Osteocyte (in vitro differentiated cells): ENCODE results near the gene TRIM14. TPM values are rescaled to one million over a fixed set of nuclear protein-coding genes. Genes with fewer than 3 reads are reported as not detected.
"Not testable (repeated sequence)": the region's sequence is repeated elsewhere in the genome, so short reads cannot be mapped to it uniquely, and the experiment has no call there.

ENCODE experiments used
- DNase-seq: peaks from one replicate; pipeline ENCODE4 v3.0.0; 2021; ENCODE audit warnings: mixed read lengths; ENCODE audit not compliant: unreplicated experiment; ENCODE audit errors: extremely low spot score
- H3K27ac Mint-ChIP-seq: one replicate; pipeline ENCODE4 v1.8.0; 2021; ENCODE audit warnings: mild to moderate bottlenecking, mixed read lengths; ENCODE audit not compliant: unreplicated experiment
- H3K27me3 Mint-ChIP-seq: one replicate; pipeline ENCODE4 v1.8.0; 2021; ENCODE audit warnings: mixed read lengths; ENCODE audit not compliant: unreplicated experiment
- H3K36me3 Mint-ChIP-seq: one replicate; pipeline ENCODE4 v1.8.0; 2021; ENCODE audit warnings: mixed read lengths; ENCODE audit not compliant: unreplicated experiment
- H3K4me1 Mint-ChIP-seq: one replicate; pipeline ENCODE4 v1.8.0; 2021; ENCODE audit warnings: mixed read lengths; ENCODE audit not compliant: unreplicated experiment
- H3K4me3 Mint-ChIP-seq: one replicate; pipeline ENCODE4 v1.8.0; 2021; ENCODE audit warnings: mild to moderate bottlenecking, moderate library complexity, mixed read lengths; ENCODE audit not compliant: unreplicated experiment
- H3K9me3 Mint-ChIP-seq: one replicate; pipeline ENCODE4 v1.8.0; 2021; ENCODE audit warnings: mixed read lengths; ENCODE audit not compliant: unreplicated experiment
- total RNA-seq: library from RNA; stranded (reverse); gene quantifications from 2 replicates; pipeline ENCODE4 v1.2.1, GENCODE V29; 2021
- TF ChIP-seq, protein P1 (sequence below): fragments of 200-600 bp; sonication (generic); IDR thresholded peaks from 2 replicates; pipeline ENCODE4 v1.5.0; 2021; ENCODE audit warnings: antibody characterized with exemption, mild to moderate bottlenecking, moderate library complexity

The TRIM14 gene
- total RNA-seq, 1 donor from 2014 or later, result 0.48 TPM

DNA sequence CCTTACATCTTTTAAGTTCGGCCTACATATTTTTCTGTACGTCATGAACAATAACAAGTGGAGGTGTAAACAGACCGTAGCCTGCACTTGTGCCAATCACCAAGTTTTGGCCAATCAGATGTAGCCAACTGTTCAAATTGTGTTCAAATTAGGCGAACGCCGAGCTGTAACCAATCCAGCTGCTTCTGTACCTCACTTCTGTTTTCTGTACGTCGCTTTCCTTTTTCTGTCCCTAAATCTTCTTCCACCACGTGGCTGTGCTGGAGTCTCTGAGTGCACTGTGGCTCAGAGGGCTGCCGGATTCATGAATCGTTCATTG is 26.4 kb downstream of the TRIM14 start:
- H3K27ac Mint-ChIP-seq, result no peak overlapping the region
- no peak for DNase-seq
- H3K27me3 Mint-ChIP-seq, result peaks cover 2% of the 10 kb centered on the region
- no peaks in the 10 kb centered on the region for H3K9me3 Mint-ChIP-seq
- H3K36me3 Mint-ChIP-seq, result no peaks in the 10 kb centered on the region
- H3K4me3 Mint-ChIP-seq, result no peak overlapping the region
- no peaks in the 10 kb centered on the region for H3K4me1 Mint-ChIP-seq
- TF ChIP-seq, protein P1, sequence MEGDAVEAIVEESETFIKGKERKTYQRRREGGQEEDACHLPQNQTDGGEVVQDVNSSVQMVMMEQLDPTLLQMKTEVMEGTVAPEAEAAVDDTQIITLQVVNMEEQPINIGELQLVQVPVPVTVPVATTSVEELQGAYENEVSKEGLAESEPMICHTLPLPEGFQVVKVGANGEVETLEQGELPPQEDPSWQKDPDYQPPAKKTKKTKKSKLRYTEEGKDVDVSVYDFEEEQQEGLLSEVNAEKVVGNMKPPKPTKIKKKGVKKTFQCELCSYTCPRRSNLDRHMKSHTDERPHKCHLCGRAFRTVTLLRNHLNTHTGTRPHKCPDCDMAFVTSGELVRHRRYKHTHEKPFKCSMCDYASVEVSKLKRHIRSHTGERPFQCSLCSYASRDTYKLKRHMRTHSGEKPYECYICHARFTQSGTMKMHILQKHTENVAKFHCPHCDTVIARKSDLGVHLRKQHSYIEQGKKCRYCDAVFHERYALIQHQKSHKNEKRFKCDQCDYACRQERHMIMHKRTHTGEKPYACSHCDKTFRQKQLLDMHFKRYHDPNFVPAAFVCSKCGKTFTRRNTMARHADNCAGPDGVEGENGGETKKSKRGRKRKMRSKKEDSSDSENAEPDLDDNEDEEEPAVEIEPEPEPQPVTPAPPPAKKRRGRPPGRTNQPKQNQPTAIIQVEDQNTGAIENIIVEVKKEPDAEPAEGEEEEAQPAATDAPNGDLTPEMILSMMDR, result no peak

DNA sequence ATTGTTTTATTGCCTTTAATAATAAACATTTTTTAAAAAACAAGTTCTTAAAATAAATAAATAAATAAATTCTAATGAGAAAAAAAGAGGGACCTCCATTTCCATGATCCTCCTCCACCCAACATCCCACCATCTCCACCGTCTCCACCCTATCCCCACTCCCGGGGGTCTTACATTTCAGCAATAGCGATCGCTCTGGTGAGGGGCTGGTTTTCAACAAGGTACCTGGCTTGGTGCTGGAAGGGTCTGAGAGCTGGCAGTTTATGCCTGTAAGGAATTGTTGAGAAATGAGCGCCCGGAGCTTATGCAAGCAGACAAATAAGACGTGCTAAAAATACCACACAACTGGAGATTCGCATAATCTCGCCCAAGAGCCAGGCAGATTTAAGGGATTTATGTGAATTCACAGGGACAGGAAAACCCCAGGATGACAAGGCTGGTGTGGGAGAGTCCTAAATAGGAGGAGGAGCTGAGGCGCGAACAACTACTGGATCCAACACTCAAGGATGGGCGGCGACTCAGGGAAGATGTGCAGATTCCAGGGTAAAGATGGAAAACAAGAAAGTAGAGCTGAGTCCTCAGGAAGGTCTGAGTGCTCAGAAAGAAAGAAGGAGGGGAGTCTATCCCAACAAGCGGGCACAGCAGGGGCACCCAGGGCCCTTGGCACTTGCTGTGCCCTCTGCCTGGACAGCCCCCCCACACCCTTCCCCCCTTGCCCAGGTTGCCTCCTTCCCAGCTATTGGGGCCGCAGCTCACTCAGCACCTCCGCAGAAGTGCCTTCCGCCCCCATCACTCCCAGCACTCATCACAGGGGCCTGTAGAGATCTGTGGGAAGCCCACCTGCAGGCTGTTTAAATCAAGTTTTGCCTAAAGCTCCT is 27.0 kb downstream of the TRIM14 start:
- no peaks in the 10 kb centered on the region for H3K36me3 Mint-ChIP-seq
- no peak for DNase-seq
- TF ChIP-seq, protein P1, result no peak
- no peaks in the 10 kb centered on the region for H3K9me3 Mint-ChIP-seq
- peaks cover 2% of the 10 kb centered on the region for H3K27me3 Mint-ChIP-seq
- H3K27ac Mint-ChIP-seq, result no peak overlapping the region
- H3K4me1 Mint-ChIP-seq, result peaks cover 2% of the 10 kb centered on the region
- no peak overlapping the region for H3K4me3 Mint-ChIP-seq

DNA sequence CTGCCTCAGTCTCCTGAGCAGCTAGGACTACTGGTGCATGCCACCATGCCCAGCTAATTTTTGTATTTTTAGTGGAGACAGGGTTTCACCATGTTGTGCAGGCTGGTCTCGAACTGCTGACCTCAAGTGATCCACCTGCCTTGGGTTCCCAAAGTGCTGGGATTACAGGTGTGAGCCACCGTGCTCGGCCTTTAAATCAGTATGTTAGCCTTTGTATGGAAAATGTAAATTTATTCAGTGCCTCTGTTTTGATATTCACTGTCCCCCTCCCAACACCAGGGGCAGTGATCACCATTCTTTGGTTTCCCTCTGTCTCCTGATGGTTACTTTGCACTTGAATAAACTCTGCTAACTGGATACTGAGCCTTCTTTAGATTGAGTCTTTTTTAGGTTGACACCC is 28.3 kb downstream of the TRIM14 start:
- not testable (repeated sequence) for H3K9me3 Mint-ChIP-seq, H3K4me3 Mint-ChIP-seq, H3K27ac Mint-ChIP-seq, H3K27me3 Mint-ChIP-seq, DNase-seq, H3K4me1 Mint-ChIP-seq, H3K36me3 Mint-ChIP-seq

DNA sequence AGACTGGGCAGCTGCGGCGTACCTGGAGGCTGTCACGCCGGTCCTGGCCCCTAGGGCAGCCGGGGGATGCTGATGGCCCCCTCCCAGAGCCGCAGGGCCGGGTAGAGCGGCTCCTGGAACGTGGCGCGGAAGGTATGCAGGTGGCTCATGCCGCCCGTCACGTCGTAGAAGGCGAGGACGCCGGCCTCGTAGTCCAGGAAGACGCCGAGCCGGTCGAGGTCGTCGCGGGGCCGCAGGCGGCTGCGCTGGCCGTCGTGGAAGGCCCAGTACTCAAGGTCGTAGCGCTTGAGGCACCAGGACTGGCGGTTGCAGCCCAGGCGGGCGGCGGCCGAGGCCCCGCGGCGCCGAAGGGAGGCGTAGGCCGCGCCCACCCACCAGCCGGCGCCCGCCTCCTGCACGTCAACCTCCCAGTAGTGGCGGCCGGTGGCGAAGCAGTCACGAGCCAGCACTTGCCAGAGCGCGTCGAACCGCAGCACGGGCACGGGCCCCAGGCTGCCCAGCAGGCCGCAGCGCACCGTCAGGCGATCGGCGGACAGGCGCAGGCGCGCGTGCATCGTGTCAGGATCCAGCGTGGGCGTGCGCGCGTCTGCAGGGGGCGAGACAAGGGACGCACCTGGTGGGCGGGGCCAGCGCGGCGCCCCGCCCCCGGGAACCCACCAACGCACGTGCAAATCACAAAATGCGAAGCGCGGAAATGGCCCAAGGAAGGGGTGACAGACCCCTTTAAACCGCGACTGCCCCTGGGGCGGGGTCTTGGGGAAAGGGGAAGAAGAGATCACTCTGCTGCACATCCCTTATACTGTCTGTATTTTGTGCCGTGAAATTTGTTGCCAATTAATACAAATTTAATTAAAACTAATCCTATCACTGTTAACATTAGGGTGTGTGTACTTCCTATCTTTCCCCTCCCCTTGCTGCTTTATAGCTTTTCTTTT is 31.3 kb downstream of the TRIM14 start:
- H3K27ac Mint-ChIP-seq, result no peak overlapping the region

DNA sequence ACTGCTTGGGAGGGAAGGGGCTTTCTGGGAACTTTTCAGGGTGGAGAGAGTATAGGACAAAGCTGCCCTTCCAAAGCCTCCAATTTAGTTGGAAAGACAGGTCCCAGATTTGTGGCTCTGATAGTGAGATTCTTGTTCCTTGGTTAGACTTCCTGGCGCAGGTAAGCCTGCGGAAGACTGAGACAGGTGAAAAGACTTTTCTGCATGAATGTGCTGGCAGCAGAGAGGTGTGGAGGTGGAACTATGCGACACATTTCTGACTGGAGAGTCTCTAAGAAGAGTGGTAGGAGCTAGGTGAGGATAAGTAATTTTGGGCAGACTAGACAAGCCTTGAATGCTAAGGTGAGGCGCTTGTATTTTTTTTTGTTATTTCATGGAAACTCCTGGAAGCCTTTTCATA is 32.6 kb downstream of the TRIM14 start:
- no peak overlapping the region for H3K27ac Mint-ChIP-seq
- H3K36me3 Mint-ChIP-seq, result peaks cover 16% of the 10 kb centered on the region
- H3K4me3 Mint-ChIP-seq, result peak overlapping the region; percentile 8
- H3K27me3 Mint-ChIP-seq, result no peaks in the 10 kb centered on the region
- H3K4me1 Mint-ChIP-seq, result peaks cover 4% of the 10 kb centered on the region
- TF ChIP-seq, protein P1, result no peak
- no peaks in the 10 kb centered on the region for H3K9me3 Mint-ChIP-seq
- no peak for DNase-seq

More for the DNA sequence above, 31.3 kb downstream of the TRIM14 start:
- TF ChIP-seq, protein P1, result no peak
- peak overlapping the region; percentile 48 for H3K4me3 Mint-ChIP-seq
- DNase-seq, result no peak
- H3K27me3 Mint-ChIP-seq, result peaks cover under 1% of the 10 kb centered on the region
- peaks cover 8% of the 10 kb centered on the region for H3K36me3 Mint-ChIP-seq
- no peaks in the 10 kb centered on the region for H3K9me3 Mint-ChIP-seq
- peaks cover 4% of the 10 kb centered on the region for H3K4me1 Mint-ChIP-seq
